Measurements from ENCODE around the gene PI4KA.

Gene PI4KA

GRCh38 chr22:20814221-20814808, 44.3 kb downstream of the PI4KA start:
- DNase-seq: no peak

GRCh38 chr22:20813056-20813455, 45.6 kb downstream of the PI4KA start:
- DNase-seq: no peak

- DNase-seq: no peak
Observed at GRCh38 chr22:20811971-20812660, 46.5 kb downstream of the PI4KA start.

GRCh38 chr22:20811171-20811570, 47.4 kb downstream of the PI4KA start:
- DNase-seq: no peak

- DNase-seq: no peak
Observed at GRCh38 chr22:20810645-20811044, 48.0 kb downstream of the PI4KA start.

GRCh38 chr22:20809538-20810185, 48.9 kb downstream of the PI4KA start:
- DNase-seq: no peak

- DNase-seq: no peak
Observed at GRCh38 chr22:20808844-20809243, 49.8 kb downstream of the PI4KA start.

- no peak for DNase-seq
Observed at GRCh38 chr22:20807315-20807752, 51.3 kb downstream of the PI4KA start.

- no peak for DNase-seq
Observed at GRCh38 chr22:20805972-20806471, 52.6 kb downstream of the PI4KA start.

- DNase-seq: no peak
Observed at GRCh38 chr22:20804650-20805049, 54.0 kb downstream of the PI4KA start.

- peak; percentile 20 to 36 for DNase-seq
Observed at GRCh38 chr22:20803696-20804324, 54.8 kb downstream of the PI4KA start.

- no peak for DNase-seq
Observed at GRCh38 chr22:20802922-20803553, 55.6 kb downstream of the PI4KA start.

GRCh38 chr22:20802452-20802851, 56.2 kb downstream of the PI4KA start:
- DNase-seq: no peak

GRCh38 chr22:20799449-20799848, 59.2 kb downstream of the PI4KA start:
- DNase-seq: no peak

GRCh38 chr22:20798974-20799373, 59.6 kb downstream of the PI4KA start:
- no peak for DNase-seq

GRCh38 chr22:20798218-20798617, 60.4 kb downstream of the PI4KA start:
- no peak for DNase-seq

- no peak for DNase-seq
Observed at GRCh38 chr22:20796731-20797130, 61.9 kb downstream of the PI4KA start.

GRCh38 chr22:20794650-20795413, 63.8 kb downstream of the PI4KA start:
- DNase-seq: no peak

- peak in 1 of 2 experiments; percentile 13 for DNase-seq
Observed at GRCh38 chr22:20793748-20794649, 64.6 kb downstream of the PI4KA start.

- no peak for DNase-seq
Observed at GRCh38 chr22:20792966-20793728, 65.5 kb downstream of the PI4KA start.
